GM13976 (cell line): ENCODE results near the gene SLIT3.

Source experiments
- DNase-seq: peaks from one replicate; pipeline ENCODE4 v3.0.0; 2012; ENCODE audit warnings: low spot score
- CTCF ChIP-seq: IDR thresholded peaks from 2 replicates; pipeline ENCODE4 v1.5.1; 2012; ENCODE audit warnings: borderline replicate concordance, mild to moderate bottlenecking; ENCODE audit not compliant: insufficient read depth; ENCODE audit errors: extremely low read depth, missing control alignments, control extremely low read depth
- in situ Hi-C: fragments of 300-500 bp; cut with MboI; formaldehyde crosslinking; loops from one replicate; pipeline ENCODE4 v1.12.0; 2022; ENCODE audit warnings: low sequenced_read_pairs, mixed read lengths, inconsistent platforms; ENCODE audit not compliant: unreplicated experiment

SLIT3 gene

GRCh38 chr5:169302491-169303118 is 1.7 kb upstream of the SLIT3 start:
- peak; percentile 67 for DNase-seq
- peak; percentile 80 for TF ChIP-seq CTCF
- in situ Hi-C loops = no loop called here

- in situ Hi-C loops = no loop called here
- DNase-seq = no peak
- no peak for TF ChIP-seq CTCF
These were observed 1.0 kb upstream of the SLIT3 start for GRCh38 chr5:169301986-169302385.

GRCh38 chr5:169301386-169301934 is 521 bp upstream of the SLIT3 start:
- no peak for TF ChIP-seq CTCF
- in situ Hi-C loops = no loop called here
- no peak for DNase-seq

GRCh38 chr5:169299663-169300467 is 1.1 kb downstream of the SLIT3 start:
- TF ChIP-seq CTCF = no peak
- in situ Hi-C loops = no loop called here
- DNase-seq = no peak

- in situ Hi-C loops = no loop called here
- no peak for TF ChIP-seq CTCF
- no peak for DNase-seq
These were observed 1.7 kb downstream of the SLIT3 start for GRCh38 chr5:169299191-169299662.

GRCh38 chr5:169298193-169298592 is 2.7 kb downstream of the SLIT3 start:
- in situ Hi-C loops = no loop called here
- TF ChIP-seq CTCF = no peak

More at GRCh38 chr5:169298193-169298592, 2.7 kb downstream of the SLIT3 start:
- DNase-seq = no peak
